GM21825 (cell line): ENCODE measurements around the gene ADAM8.

ENCODE experiments used
- ATAC-seq: cut with Tn5 transposase; IDR thresholded peaks from one replicate; pipeline ENCODE4 v1.9.1; 2021; ENCODE audit warnings: mild to moderate bottlenecking, moderate library complexity; ENCODE audit not compliant: unreplicated experiment

Gene ADAM8

DNA sequence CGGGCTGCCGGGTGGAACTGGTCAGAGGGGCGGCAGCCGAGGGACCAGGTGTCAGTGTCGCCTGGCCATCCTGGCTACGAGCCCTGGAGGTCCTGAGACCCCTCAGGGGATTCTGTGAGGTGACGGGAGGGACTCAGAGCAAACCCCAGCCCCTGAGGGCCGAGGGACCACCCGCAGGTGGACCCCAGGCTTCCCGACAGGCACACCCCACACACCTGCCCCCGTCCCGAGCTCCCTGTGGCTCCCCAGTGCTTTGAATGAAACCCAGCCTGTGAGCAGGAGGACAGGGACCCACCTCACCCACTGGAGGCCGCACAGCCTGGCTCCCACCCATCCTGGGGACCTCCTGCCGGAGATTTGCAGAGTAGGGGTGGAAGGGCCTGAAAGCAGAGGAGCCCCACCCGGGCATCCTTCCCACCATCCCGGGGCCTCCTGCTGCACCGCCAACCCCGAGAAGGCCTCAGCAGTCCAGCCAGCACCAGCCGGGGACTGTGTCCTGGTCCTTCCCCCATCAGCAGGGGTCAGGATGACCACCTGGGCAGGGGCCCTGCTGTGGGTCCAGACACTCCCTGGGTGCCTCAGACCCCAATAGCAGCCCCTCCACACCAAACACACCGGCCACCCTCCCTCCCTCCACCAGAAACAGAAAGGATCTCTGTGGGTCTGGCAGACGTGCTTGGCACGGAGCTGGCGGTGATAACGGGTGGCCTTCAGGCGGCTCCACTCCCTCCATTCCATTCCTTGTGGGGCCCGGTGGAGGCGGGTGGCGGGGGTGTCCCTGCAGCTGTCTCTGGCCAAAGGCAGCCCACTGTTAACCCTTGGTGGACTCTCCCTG lies 25.1 kb downstream of the ADAM8 start:
- no peak for ATAC-seq

DNA sequence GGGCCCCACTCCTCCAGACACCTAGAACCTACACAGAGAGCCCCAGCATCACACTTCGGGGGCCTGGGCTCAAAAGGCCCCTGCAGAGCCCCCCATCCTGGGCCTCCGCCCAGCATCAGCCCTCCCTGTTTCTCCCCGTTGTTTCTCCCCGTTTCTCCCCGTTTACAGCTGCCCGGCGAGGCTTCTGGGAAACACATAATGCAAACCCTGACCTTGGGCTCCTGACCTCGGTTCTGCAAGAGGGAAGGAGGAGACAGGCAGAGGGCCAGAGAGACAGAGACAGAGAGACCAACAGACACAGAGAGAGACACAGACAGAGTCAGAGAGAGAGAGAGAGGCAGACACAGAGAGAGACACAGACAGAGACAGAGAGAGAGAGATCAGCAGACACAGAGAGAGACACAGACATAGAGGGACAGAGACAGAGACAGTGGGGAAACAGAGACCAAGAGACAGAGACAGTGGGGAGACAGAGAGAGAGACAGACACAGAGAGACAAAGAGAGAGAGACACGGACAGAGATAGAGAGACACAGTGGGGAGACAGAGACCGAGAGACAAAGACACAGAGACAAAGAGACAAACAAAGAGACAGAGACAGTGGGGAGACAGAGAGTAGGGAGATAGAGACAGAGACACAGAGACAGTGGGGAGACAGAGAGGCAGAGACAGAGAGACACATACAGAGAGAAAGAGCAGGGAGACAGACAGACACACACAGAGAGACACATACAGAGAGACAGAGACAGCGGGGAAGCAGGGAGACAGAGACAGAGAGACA lies 26.5 kb downstream of the ADAM8 start:
- no peak for ATAC-seq

DNA sequence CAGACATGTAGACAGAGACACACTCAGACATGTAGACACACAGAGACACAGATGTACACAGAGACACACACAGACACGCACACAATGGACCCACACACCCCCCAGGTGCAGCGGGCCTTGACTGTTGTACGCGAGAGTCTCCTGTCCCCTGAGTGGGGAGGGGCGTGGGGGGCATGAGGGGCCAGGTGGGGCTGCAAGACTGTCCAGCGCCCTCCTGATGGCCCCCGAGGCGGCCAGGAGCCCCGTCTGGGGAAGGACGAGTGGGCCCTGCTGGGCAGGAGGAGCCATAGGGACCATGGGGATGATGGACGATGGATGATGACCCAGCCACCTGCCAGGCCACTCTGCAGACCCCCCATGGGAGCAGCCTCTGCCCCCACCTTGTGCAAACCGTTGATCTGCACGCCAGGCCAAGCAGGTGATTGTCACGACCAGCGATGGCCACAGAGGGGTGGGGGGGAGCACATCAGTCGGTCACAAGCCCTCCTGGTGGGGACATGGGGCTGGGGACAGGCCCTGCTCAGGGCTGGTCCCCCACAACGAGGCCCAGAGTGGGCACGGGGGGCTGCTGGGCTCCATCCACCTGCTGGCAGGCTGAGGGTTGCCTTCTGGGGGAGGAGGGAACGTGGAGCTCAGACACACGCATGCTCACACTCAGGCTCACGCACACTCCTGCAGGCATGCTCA lies 27.4 kb downstream of the ADAM8 start:
- no peak for ATAC-seq

DNA sequence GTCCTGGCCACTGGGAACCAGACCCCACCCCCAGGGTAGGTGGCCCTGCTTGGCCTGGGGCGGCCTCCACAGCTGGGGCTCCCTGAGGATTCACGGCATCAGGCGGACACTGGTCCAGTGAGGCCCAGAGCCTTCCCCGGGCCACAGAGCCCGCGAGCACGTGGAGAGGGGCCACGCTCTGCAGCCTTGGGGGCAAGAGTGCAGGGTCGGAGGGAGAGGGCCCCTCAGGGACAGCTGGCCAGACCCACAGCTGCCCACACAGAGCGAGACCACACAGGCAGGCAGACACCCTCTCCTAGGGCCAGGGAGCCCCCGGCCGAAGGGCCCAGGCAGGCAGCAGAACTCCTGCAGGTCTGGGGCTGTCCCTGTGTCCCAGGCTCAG lies 28.3 kb downstream of the ADAM8 start:
- ATAC-seq, result no peak

DNA sequence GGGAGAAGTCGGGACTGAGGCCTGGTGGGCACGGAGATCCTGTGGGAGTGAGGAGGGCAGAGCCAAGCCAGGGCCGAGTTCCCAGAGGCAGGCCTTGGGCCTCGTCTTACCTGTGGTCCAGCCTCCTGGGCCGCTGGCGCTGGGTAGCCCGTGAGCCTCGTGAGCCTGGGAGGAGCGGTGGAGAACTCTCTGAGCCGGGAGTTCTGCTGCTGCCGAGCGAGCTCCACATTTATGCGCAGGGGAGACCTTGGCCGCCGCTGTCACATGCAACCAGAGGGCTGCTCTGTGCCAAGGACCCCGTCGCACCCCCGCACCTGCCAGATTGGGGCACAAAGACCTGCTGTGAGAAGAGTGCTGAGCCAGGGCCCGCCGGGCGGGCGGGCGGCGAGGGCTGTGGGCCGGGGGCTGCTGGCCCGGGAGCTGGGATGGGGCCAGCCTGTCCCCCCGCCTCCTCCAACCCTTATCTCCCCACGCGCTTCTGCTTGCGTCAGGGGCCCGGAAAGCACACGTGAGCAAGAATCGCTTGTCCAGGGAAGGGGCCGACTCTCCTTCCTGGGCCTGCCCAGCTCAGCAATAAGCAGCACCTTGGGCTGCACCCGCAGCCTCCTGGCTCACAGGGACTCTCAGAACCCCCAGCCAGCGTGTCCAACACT lies 28.9 kb downstream of the ADAM8 start:
- ATAC-seq, result no peak

DNA sequence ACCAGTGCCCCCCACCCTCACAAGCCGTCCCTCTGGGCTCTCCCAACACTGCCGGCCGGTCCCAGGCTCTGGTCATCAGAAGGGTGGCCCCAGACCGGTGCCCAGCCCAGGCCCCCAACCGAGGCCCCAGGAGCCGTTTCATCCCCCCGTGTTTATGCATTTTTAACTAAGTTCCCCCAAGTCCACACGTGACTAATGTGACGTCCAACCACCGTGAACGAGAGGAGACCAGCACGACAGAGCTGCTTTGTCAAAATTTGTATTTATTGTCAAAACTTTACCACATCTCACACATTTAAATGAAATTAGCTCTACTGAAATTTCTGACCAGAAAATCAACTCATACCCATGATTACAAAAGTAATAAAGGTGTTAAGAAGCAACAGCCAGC lies 30.4 kb downstream of the ADAM8 start:
- no peak for ATAC-seq

DNA sequence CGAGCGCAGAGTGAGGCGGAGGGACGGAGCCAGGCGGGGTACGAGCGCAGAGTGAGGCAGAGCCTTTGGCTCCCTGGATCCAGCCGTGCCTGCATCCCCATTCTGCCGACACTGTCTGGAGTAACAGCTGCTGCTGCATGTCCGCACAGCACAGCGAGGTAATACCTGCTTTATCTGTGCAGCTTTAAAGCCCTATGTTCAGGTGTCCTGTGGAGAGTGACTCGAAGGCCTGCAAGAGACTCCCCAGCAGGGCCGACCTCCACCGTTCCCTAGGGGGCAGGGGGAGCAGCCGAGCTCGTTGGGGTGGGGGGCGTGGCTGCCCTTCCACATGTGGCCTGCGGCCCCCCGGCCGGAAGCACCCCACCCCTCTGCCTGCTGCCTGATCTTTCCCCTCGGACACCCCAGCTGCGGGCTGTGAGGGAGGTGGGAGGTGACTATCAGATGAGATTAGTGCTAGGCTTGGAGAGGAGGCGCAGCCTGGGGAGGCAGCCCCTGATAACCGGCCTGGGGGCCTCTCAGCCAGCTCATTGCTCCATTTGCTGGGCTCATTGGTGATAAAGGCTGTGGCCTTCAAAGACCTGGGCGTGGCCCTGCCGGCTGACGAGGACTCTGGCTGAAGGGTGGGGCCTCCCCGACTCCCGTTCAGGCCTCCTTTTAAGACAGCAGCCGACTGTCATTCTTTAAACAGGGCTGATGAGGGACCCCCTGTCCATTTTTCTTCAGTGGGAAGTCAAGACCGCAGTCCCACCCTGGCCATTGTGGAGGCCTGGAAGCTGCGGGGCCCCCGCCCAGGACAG lies 31.0 kb downstream of the ADAM8 start:
- no peak for ATAC-seq

DNA sequence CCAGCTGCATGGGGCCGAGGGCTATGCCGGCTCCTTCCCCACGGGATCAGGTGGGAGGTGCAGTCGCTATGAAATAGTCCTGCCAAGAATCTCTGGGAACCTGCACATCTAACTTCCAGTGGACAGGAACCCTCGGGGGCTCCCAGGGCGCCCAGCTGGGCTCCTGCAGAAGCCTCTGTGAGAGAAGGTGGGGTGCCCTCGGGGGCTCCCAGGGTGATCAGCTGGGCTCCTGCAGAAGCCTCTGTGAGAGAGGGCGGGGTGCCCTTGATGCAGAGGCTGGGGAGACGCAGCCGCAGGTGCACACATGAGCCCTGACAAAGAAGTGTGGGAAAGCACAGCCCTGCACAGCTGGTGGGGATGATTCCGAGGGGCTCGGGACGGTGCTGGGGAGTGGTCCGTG lies 33.1 kb downstream of the ADAM8 start:
- no peak for ATAC-seq

DNA sequence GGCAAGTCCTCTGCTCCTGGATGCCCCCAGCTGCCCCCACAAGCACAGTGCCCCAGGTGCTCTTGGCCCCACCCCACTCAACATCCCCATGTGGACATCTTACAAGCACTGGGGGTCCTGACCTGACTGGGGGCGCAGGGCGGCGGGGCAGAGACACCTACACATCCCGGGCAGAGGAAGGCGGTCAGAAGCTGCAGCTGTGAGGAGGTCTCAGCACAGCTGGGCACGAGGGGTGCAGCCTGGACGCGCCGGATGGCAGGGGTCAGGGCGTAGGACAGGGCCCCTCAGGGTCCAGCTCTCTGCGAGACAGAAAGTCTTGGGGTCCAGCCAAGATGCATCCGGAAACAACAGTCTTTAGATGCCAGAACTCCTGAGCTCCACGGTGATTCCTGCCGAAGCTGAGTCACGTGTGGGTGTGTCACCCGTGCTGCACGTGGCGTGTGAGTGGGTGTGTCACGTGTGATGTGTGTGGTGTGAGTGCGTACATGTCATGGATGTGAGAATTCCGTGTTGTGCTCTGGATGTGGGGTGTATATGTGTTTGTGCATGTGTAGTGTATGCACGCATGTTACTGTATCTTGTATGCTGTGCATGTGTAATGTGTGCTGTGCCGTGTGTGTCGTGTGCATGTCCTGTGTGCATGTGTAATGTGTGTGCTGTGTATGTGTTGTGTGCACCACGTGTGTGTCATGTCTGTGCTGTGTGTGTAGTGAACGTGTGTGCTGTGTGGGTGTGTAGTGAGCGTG lies 33.9 kb downstream of the ADAM8 start:
- no peak for ATAC-seq

DNA sequence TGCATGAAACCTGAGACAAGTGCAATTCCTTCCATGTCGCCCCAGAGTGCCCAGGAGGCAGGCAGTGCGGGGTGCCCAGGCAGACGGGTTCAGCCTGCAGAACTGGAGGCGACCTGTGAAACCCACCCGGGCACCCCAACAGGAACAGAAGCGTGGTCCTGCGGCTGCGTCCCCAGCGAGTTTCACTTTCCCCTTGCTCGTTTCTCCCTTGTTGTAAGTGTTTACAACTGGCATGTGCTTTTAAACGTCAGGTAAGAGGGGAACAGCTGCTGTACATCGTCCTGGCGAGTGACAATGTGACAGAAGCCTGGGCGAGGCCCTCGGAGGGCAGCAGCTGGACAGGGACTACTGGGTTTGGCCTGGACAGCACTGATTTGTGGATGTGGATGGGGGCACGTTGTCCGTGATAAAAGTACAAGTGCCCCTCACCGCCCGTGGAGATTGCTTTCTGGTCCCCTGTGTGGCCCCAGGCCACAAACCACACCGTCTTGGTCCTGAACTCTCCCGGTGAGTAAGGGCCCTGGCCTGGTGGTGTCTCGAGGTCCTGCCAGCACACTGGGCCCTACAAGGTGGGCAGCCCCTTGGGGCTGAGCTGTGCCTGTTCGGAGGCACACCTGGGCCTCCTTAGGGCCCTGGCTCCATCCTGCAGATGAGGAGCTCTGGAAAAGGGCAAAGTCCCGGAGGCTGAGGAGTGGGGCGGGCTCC lies 35.0 kb downstream of the ADAM8 start:
- peak; percentile 49 for ATAC-seq

DNA sequence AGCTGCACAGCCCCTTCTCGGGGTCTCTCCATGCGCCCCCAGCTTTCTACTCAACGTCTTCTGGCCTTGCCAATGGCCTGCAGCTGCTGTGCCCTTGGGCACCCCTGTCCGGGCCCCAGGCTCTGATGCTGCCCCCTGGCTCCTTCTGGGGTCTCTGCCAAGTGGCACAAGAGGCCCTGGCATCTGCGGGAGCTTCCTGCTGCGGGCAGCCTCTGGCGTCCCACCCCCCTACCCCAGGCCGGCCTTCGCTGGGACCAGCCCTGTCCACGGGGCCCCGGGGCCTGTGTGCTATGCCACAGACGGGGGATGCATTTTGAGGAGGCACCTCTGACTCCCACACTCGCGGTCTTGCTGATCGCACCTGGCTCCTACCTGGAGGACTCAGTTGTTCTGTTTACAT lies 36.7 kb downstream of the ADAM8 start:
- no peak for ATAC-seq

DNA sequence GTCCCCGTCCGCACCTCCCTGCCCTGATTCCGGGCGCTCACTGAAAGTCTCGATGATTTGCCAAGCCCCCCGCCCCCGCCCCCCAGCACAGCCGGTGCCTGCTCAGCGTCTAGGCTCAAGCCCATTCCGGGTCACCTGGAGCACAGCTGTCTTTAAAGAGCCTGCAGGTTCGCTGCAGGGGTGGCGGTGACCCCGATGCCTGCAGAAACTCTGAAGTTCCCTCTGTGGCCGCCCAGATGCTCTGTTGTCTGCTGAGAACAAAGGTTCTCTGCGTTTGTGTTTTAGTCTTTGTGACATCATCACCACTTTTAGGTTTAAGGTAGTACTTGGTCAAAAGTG lies 38.2 kb downstream of the ADAM8 start:
- ATAC-seq, result no peak

DNA sequence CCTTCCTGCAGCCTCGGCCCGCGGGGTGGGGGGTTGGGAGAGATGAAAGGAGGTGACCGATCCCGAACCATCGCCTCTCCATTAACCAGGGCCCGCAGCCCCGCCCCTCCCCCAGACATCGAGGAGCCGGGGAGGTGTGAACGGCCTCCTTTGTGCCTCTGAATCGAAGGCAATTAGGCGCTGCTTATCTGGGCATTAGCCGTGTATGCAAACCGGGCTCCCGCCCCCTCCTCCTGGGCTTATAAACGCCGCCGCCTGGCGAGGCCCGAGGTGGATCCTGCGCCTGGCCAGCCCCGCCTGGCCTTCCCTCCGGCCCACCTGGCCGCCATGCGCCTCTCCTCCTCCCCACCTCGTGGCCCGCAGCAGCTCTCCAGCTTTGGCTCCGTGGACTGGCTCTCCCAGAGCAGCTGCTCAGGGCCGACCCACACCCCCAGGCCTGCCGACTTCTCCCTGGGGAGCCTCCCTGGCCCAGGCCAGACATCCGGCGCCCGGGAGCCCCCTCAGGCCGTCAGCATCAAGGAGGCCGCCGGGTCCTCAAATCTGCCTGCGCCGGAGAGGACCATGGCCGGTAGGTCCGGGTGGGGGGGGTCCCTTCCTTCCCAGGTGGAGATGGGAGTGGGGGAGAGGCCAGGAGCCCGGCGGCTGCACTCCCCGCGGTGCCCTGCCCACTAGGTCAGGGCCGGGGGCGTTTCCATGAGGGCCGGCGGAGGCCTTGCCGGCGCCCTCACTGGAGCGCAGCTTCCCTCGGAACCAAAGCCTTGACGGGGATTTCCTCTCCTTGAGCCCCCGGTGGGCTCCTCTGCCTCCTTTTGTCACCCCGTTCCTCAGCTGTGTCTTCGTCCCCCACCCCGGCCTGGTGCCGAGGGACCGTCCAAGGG lies 38.8 kb downstream of the ADAM8 start, which contains the start of gene VENTX:
Gene VENTX (plus strand): TSS at position 268 of the 878 bp plus-strand sequence. CDS start 60 bp downstream, at position 328.
- ATAC-seq, result no peak

DNA sequence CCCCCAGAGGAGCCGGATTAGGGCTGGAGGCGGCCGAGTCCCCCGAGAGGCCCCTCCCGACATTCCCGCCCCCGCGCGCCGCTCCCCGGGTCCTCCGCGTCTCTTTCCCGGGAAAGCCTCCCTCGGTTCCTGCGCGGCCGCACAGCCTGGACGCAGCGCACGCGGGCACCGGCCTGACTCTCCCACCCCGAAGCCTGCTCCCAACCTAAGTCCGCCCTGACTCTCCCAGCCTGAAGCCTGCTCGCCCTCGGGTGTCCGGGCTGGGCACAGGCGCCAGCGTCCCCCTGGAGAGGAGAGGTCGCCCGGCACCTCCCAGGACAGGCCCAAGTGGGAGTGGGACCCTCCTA lies 39.5 kb downstream of the ADAM8 start:
- ATAC-seq, result no peak

DNA sequence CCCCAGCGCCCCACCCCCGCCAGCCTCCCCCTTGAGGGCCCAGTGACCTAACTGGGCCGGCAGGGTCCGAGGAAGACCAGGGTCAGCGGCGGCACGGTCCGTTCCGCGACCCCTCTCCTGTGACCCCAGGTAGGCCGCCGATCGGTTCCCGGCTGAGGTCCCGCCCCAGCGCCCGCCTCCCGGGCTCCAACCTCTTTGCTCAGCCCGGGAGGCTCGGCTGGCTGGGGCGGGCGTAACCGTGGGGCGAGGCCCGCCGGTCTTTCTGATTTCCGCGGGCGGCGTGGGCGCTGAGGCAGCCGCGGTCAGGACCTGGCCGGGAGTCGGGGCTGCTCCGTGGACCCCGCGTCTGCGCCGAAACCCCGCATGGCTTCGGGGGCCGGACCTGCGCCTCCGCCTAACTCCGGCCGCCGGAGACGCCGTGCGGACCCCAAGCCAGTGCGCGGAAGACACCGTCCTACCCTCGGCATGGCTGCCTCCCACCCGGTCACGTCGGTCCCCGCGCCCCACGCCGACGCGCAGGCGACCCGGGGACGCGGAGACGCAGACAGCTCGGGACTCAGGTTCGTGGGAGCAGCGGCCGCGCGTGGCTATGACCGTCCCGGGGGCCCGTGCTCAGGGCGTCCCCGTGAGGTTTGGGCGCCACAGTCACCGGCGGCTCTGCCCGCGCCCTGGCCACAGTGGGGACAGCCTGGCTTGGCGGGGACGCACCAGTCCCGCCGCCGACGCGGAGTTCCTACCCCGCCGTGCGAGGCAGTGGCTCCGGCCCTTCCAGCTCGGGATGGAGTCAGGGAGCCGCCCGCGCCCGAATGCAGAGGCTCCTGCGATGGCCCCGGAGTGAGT lies 40.0 kb downstream of the ADAM8 start:
- ATAC-seq, result no peak

DNA sequence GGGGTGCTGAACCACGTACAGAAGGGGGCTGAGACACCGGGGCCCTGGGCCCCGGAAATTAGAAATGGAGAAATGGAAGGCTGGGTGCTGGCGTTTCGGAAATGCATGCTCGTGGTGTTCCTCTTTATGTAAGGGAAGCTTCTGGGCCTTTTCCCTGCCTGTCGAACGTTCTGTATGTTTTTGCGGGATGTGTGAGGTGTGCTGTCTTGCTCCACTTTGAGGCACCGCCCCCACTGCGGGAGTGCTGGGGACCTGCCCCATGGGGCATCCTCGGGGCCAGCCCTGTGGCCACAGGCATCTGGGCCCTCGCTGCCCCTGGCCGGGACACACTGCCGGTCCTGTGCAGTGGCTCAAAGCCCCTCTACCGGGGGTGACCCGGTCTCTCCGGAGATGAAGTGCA lies 40.7 kb downstream of the ADAM8 start:
- ATAC-seq, result no peak

DNA sequence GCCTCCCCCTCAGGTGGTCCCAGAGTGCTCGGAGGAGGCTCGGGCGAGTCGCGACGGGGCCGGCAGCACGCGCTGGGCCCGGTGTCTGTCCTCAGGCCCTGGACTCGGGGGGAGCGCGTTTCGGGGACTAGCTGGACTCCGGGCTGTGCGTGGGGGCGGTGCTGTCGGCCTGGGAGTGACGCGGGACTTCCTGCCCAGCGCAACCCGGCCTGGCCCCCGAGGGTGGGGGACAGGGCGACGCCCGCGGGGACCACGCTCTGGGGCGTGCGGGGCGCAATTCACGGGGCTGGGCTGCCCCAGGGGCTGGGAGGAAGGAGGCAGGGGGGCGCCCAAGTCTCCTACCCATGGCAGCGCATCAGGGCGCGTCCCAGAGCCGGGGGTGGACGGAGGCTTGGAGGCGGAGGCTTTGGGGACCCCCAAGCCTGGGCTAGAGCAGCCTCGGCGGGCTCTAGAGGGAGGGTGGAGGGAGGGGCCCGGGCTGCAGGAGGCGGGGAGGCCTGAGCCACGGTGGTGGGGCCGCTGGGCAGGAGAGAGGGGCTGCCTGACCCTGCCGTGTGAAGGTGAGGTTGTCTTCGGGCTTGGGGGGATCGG lies 41.3 kb downstream of the ADAM8 start:
- no peak for ATAC-seq
